ENCODE measurements around the gene UPF1.

- no peak for TF ChIP-seq CTCF (IDR thresholded peaks at IDR 0.05)
- no peak for TF ChIP-seq POLR2A (IDR thresholded peaks at IDR 0.05)
Observed at GRCh38 chr19:18878058-18878797, 46.5 kb downstream of the UPF1 start.

All from upper lobe of left lung (tissue), 4 donors.